ENCODE results near the gene CNTROB. TPM values are rescaled to one million over a fixed set of nuclear protein-coding genes. Genes with fewer than 3 reads are reported as not detected.

The CNTROB gene
- total RNA-seq, 1 donor from 2014 or later: 30.2 TPM

DNA sequence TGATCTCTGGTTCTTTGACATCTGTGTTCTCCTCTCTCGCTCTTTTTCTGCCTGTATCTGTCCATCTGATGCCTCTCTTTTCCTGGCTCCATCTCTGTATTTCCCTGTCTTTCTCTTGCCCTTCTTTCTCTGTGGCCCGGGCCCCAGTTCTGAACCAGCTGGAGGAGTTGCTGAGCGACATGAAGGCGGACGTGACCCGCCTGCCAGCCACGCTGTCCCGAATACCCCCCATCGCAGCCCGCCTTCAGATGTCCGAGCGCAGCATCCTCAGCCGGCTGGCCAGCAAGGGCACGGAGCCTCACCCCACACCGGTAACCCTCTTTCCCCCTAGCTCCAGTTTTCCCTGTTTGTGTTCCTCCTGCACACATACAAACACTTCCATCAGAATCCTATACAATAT lies 21.7 kb upstream of the CNTROB start:
- Mint-ChIP-seq H3K4me1 (ENCODE audit: unreplicated experiment) (peaks cover 8% of the 10 kb centered on the region), H3K27ac (ENCODE audit: unreplicated experiment) (no peak overlapping the region), H3K27me3 (ENCODE audit: unreplicated experiment) (no peaks in the 10 kb centered on the region), H3K36me3 (ENCODE audit: unreplicated experiment) (peaks cover 53% of the 10 kb centered on the region), H3K4me3 (ENCODE audit: unreplicated experiment) (no peak overlapping the region), H3K9me3 (ENCODE audit: unreplicated experiment) (no peaks in the 10 kb centered on the region)
- TF ChIP-seq, protein P1, sequence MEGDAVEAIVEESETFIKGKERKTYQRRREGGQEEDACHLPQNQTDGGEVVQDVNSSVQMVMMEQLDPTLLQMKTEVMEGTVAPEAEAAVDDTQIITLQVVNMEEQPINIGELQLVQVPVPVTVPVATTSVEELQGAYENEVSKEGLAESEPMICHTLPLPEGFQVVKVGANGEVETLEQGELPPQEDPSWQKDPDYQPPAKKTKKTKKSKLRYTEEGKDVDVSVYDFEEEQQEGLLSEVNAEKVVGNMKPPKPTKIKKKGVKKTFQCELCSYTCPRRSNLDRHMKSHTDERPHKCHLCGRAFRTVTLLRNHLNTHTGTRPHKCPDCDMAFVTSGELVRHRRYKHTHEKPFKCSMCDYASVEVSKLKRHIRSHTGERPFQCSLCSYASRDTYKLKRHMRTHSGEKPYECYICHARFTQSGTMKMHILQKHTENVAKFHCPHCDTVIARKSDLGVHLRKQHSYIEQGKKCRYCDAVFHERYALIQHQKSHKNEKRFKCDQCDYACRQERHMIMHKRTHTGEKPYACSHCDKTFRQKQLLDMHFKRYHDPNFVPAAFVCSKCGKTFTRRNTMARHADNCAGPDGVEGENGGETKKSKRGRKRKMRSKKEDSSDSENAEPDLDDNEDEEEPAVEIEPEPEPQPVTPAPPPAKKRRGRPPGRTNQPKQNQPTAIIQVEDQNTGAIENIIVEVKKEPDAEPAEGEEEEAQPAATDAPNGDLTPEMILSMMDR (IDR thresholded peaks at IDR 0.05): no peak
- DNase-seq (ENCODE audit: extremely low spot score, unreplicated experiment): no peak

DNA sequence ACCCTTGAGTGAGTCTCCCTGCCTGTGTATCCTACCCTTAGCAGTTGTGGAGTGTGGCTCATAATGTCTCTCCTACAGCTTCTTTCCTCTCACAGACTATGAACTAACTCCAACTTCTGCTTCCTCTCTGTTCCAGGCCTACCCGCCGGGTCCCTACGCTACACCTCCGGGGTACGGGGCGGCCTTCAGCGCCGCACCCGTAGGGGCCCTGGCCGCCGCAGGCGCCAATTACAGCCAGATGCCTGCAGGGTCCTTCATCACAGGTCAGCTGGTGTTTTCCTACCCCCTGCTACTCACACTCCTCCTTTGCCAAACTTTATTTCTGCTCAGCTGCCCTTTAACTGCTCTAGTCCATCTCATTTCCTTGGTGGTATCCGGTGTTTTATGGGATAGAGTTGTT lies 21.3 kb upstream of the CNTROB start:
- Mint-ChIP-seq H3K4me3 (ENCODE audit: unreplicated experiment) (no peak overlapping the region), H3K9me3 (ENCODE audit: unreplicated experiment) (no peaks in the 10 kb centered on the region), H3K27me3 (ENCODE audit: unreplicated experiment) (no peaks in the 10 kb centered on the region), H3K36me3 (ENCODE audit: unreplicated experiment) (peaks cover 48% of the 10 kb centered on the region), H3K27ac (ENCODE audit: unreplicated experiment) (no peak overlapping the region), H3K4me1 (ENCODE audit: unreplicated experiment) (peaks cover 13% of the 10 kb centered on the region)
- TF ChIP-seq, protein P1 (IDR thresholded peaks at IDR 0.05): no peak
- no peak for DNase-seq (ENCODE audit: extremely low spot score, unreplicated experiment)

DNA sequence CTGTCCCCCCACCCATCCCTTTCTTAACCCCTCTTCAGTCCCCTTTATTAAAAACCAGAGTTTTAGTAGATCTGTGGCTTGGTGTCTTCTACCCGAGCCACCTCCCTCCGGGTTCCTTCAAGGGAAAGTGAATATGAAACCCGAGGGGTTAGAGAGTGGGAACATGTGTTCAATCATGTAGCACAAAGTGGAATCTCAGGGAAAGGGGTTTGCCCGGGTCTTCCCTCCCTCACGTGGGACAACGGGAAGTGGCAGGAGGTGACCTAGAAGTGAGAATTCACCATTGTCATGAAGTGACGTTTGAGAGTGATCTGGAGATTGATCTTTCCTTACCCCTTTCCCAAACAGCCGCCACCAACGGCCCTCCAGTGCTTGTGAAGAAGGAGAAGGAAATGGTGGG lies 20.9 kb upstream of the CNTROB start:
- no peaks in the 10 kb centered on the region for H3K9me3 Mint-ChIP-seq (ENCODE audit: unreplicated experiment)
- H3K4me3 Mint-ChIP-seq (ENCODE audit: unreplicated experiment): no peak overlapping the region
- H3K4me1 Mint-ChIP-seq (ENCODE audit: unreplicated experiment): peaks cover 13% of the 10 kb centered on the region
- peaks cover 44% of the 10 kb centered on the region for H3K36me3 Mint-ChIP-seq (ENCODE audit: unreplicated experiment)
- TF ChIP-seq, protein P1 (IDR thresholded peaks at IDR 0.05): no peak
- no peak overlapping the region for H3K27ac Mint-ChIP-seq (ENCODE audit: unreplicated experiment)
- H3K27me3 Mint-ChIP-seq (ENCODE audit: unreplicated experiment): no peaks in the 10 kb centered on the region
- DNase-seq (ENCODE audit: extremely low spot score, unreplicated experiment): no peak

DNA sequence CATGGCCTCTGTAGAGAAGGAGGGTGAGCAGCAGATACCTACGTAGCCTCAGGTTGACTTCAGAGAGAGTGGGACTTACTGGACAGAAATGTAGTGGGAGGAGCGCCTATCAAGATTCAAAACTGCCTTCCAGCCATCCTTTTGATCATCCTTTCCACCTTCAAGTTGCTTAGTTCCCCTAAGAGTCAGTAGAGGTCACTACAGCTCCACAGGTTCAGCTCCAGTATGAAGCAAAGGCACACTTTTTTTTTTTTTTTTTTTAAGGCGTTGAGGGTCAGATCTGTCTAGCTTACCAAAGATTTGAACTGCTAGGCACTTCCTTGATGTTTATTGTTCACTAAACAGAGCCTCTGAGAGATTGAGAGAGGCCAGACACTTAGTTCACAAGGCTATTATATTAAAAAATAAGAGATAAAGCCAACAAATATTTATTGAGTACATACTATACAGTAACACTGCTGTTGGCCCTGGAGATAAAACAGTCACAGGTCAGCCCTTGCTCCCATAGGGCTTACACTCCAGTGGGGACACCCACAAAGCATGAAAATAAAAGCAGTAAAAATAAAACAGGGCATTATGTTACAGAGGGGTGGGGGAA lies 19.0 kb upstream of the CNTROB start:
- H3K27ac Mint-ChIP-seq (ENCODE audit: unreplicated experiment): no peak overlapping the region
- H3K4me1 Mint-ChIP-seq (ENCODE audit: unreplicated experiment): peaks cover 19% of the 10 kb centered on the region

DNA sequence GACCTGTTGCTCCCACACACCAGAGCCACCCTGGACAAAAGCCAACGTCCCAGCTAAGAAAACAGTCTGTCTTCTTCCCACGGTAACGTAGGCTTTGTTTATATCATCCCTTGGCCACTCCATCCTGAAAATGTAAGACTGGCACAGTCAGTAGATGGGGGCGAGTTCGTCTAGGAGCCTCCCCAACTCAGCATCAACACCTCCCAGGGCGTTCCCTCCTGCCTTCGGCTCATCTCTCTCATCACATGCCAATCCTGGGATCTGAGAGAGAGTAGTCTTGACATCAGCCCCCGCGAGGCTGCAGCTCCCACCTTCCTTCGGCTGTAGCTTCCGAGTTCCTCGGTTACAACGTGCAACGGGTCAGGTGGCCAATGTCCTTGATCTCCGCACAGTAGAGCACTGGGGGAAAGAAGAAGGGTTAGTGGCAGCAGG lies 16.8 kb upstream of the CNTROB start:
- Mint-ChIP-seq H3K9me3 (ENCODE audit: unreplicated experiment) (no peaks in the 10 kb centered on the region), H3K27me3 (ENCODE audit: unreplicated experiment) (no peaks in the 10 kb centered on the region), H3K4me3 (ENCODE audit: unreplicated experiment) (peak overlapping the region; percentile 88), H3K27ac (ENCODE audit: unreplicated experiment) (peak overlapping the region; percentile 87), H3K4me1 (ENCODE audit: unreplicated experiment) (peaks cover 19% of the 10 kb centered on the region), H3K36me3 (ENCODE audit: unreplicated experiment) (peaks cover 15% of the 10 kb centered on the region)
- TF ChIP-seq, protein P1 (IDR thresholded peaks at IDR 0.05): no peak
- no peak for DNase-seq (ENCODE audit: extremely low spot score, unreplicated experiment)

More for the DNA sequence above, 19.0 kb upstream of the CNTROB start:
- no peaks in the 10 kb centered on the region for H3K9me3 Mint-ChIP-seq (ENCODE audit: unreplicated experiment)
- H3K36me3 Mint-ChIP-seq (ENCODE audit: unreplicated experiment): peaks cover 30% of the 10 kb centered on the region
- DNase-seq (ENCODE audit: extremely low spot score, unreplicated experiment): no peak
- H3K4me3 Mint-ChIP-seq (ENCODE audit: unreplicated experiment): no peak overlapping the region
- H3K27me3 Mint-ChIP-seq (ENCODE audit: unreplicated experiment): no peaks in the 10 kb centered on the region
- TF ChIP-seq, protein P1 (IDR thresholded peaks at IDR 0.05): peak; percentile 60

Data from osteocyte (in vitro differentiated cells).